ENCODE measurements around the gene MKRN1.

The MKRN1 gene

GRCh38 chr7:140403878-140404564 lies 75.3 kb downstream of the MKRN1 start, which contains the start of gene RAB19:
RAB19 (plus strand) TSS chr7:140404058; CDS start chr7:140407647, 3,589 bp downstream.
- H3K4me3 ChIP-seq (ENCODE audit: control insufficient read depth, low read depth, low read length) = no peak within 1 kb of the TSS
- no peak for TF ChIP-seq CTCF (conservative IDR thresholded peaks at IDR 0.05; ENCODE audit: control insufficient read depth, insufficient read depth, low read depth, low read length)
- no peak for DNase-seq (ENCODE audit: low read depth)
